G401.6 (cell line): Measurements from ENCODE around the gene PRMT7.
A peak's percentile ranks its signal among the peaks of the same experiment; 100 is the strongest.

Experiments used
- FAIRE-seq: peaks from 2 replicates; lab custom pipeline; 2012; peaks lifted over from hg19 to GRCh38; lab: Jason Lieb, UNC

The PRMT7 gene

GRCh38 chr16:68310774-68311511 lies at the start of gene PRMT7, which contains the start of gene SLC7A6OS:
TSS of gene PRMT7 (plus strand) at chr16:68311019. CDS start at chr16:68315980, 4,961 bp downstream.
TSS of gene SLC7A6OS (minus strand) at chr16:68310946. CDS start at chr16:68310926, 20 bp downstream.
- peak; percentile 91 for FAIRE-seq

GRCh38 chr16:68263559-68264127 lies 47.2 kb upstream of the PRMT7 start:
- no peak for FAIRE-seq

GRCh38 chr16:68264128-68265077 lies 46.4 kb upstream of the PRMT7 start, which contains the start of gene SLC7A6:
TSS of gene SLC7A6 (plus strand) at chr16:68264526. CDS start at chr16:68274727, 10,201 bp downstream.
- no peak for FAIRE-seq

GRCh38 chr16:68265078-68265920 lies 45.5 kb upstream of the PRMT7 start:
- no peak for FAIRE-seq

GRCh38 chr16:68267612-68268405 lies 43.0 kb upstream of the PRMT7 start:
- no peak for FAIRE-seq

GRCh38 chr16:68269793-68270192 lies 41.0 kb upstream of the PRMT7 start:
- FAIRE-seq, result no peak

GRCh38 chr16:68270353-68270752 lies 40.5 kb upstream of the PRMT7 start:
- FAIRE-seq, result no peak

- no peak for FAIRE-seq
These were observed 38.2 kb upstream of the PRMT7 start for GRCh38 chr16:68272507-68273209.

GRCh38 chr16:68273459-68273858 lies 37.4 kb upstream of the PRMT7 start:
- no peak for FAIRE-seq

GRCh38 chr16:68273896-68274295 lies 36.9 kb upstream of the PRMT7 start:
- no peak for FAIRE-seq

GRCh38 chr16:68274441-68274840 lies 36.4 kb upstream of the PRMT7 start:
- no peak for FAIRE-seq

GRCh38 chr16:68275611-68276191 lies 35.1 kb upstream of the PRMT7 start:
- no peak for FAIRE-seq

GRCh38 chr16:68276223-68276622 lies 34.6 kb upstream of the PRMT7 start:
- no peak for FAIRE-seq

- FAIRE-seq, result no peak
These were observed 30.9 kb upstream of the PRMT7 start for GRCh38 chr16:68279726-68280558.

- FAIRE-seq, result no peak
These were observed 29.3 kb upstream of the PRMT7 start for GRCh38 chr16:68281368-68282063.

- no peak for FAIRE-seq
These were observed 28.8 kb upstream of the PRMT7 start for GRCh38 chr16:68282064-68282452.

GRCh38 chr16:68283346-68283745 lies 27.5 kb upstream of the PRMT7 start:
- FAIRE-seq, result no peak
